ENCODE data around the gene DDX31. TPM values are rescaled to one million over a fixed set of nuclear protein-coding genes. Genes with fewer than 3 reads are reported as not detected.
A peak's percentile ranks its signal among the peaks of the same experiment; 100 is the strongest.

The DDX31 gene
- total RNA-seq, 1 experiment from 2014 or later, result 26.2 TPM

GRCh38 chr9:132586830-132587591, 82.8 kb downstream of the DDX31 start:
- TF ChIP-seq ATF1 (CRISPR knock-in tag; IDR thresholded peaks at IDR 0.05) (0 out of 2 replicates have a peak, but pooled peaks have one; percentile 57), IRF2 (CRISPR knock-in tag; IDR thresholded peaks at IDR 0.05; ENCODE audit: borderline replicate concordance, low read depth) (no peak), E2F5 (CRISPR knock-in tag; IDR thresholded peaks at IDR 0.05) (peak; percentile 43; the same call in 1 of the 2 replicates)
- ATAC-seq, result no peak
- POLR2A ChIA-PET, result no interaction called here
- no peaks in the 10 kb centered on the region for H3K36me3 Mint-ChIP-seq
- peak overlapping the region; percentile 58 for H3K4me3 Mint-ChIP-seq
- no peaks in the 10 kb centered on the region for H3K9me3 Mint-ChIP-seq
- CTCF ChIA-PET, result interaction anchor here (0.8 to 1.1 kb wide), 3 partner anchors 40 to 328 kb away, joined by 3 to 5 read pairs (median 3); no protein-coding TSS in a partner anchor
- H3K27me3 Mint-ChIP-seq (ENCODE audit: low read depth), result peaks cover 98% of the 10 kb centered on the region
- no peak for DNase-seq (ENCODE audit: low spot score)
- H3K27ac Mint-ChIP-seq, result no peak overlapping the region
- peaks cover 59% of the 10 kb centered on the region for H3K4me1 Mint-ChIP-seq

GRCh38 chr9:132585954-132586829, 83.6 kb downstream of the DDX31 start:
- Mint-ChIP-seq H3K4me1 (peaks cover 57% of the 10 kb centered on the region), H3K4me3 (peak overlapping the region; percentile 58), H3K27me3 (ENCODE audit: low read depth) (peaks cover 98% of the 10 kb centered on the region), H3K27ac (no peak overlapping the region), H3K9me3 (no peaks in the 10 kb centered on the region), H3K36me3 (no peaks in the 10 kb centered on the region)
- ChIA-PET CTCF (interaction anchor here (1.1 kb wide), 1 partner anchor 300 kb away, joined by 3 read pairs; no protein-coding TSS in a partner anchor), POLR2A (no interaction called here)
- no peak for ATAC-seq
- DNase-seq (ENCODE audit: low spot score), result no peak
- TF ChIP-seq, protein P1, sequence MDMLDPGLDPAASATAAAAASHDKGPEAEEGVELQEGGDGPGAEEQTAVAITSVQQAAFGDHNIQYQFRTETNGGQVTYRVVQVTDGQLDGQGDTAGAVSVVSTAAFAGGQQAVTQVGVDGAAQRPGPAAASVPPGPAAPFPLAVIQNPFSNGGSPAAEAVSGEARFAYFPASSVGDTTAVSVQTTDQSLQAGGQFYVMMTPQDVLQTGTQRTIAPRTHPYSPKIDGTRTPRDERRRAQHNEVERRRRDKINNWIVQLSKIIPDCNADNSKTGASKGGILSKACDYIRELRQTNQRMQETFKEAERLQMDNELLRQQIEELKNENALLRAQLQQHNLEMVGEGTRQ (CRISPR knock-in tag; IDR thresholded peaks at IDR 0.05), result no peak
- TF ChIP-seq PRRX2 (CRISPR knock-in tag; IDR thresholded peaks at IDR 0.05), result no peak
- TF ChIP-seq ZNF232 (CRISPR knock-in tag; IDR thresholded peaks at IDR 0.05), result no peak
- no peak for TF ChIP-seq FOXJ3 (CRISPR knock-in tag; IDR thresholded peaks at IDR 0.05; ENCODE audit: borderline replicate concordance)
- no peak for TF ChIP-seq CREB1 (CRISPR knock-in tag; IDR thresholded peaks at IDR 0.05)
- no peak for TF ChIP-seq ZBTB21 (CRISPR knock-in tag; IDR thresholded peaks at IDR 0.05; ENCODE audit: borderline replicate concordance)
- TF ChIP-seq GABPB1 (CRISPR knock-in tag; IDR thresholded peaks at IDR 0.05), result no peak
- TF ChIP-seq EMX1 (CRISPR knock-in tag; IDR thresholded peaks at IDR 0.05), result no peak
- TF ChIP-seq MXD4 (CRISPR knock-in tag; IDR thresholded peaks at IDR 0.05; ENCODE audit: borderline replicate concordance), result no peak
- TF ChIP-seq, protein P2, sequence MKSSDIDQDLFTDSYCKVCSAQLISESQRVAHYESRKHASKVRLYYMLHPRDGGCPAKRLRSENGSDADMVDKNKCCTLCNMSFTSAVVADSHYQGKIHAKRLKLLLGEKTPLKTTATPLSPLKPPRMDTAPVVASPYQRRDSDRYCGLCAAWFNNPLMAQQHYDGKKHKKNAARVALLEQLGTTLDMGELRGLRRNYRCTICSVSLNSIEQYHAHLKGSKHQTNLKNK (CRISPR knock-in tag; IDR thresholded peaks at IDR 0.05), result no peak

- ATAC-seq (no peak), DNase-seq (ENCODE audit: low spot score) (no peak)
- H3K27ac Mint-ChIP-seq, result no peak overlapping the region
- H3K36me3 Mint-ChIP-seq, result no peaks in the 10 kb centered on the region
- ChIA-PET CTCF (no interaction called here), POLR2A (no interaction called here)
- H3K4me3 Mint-ChIP-seq, result peak overlapping the region; percentile 25; the same call in 1 of the 2 replicates
- peaks cover 54% of the 10 kb centered on the region for H3K4me1 Mint-ChIP-seq
- H3K9me3 Mint-ChIP-seq, result no peaks in the 10 kb centered on the region
- H3K27me3 Mint-ChIP-seq (ENCODE audit: low read depth), result peaks cover 99% of the 10 kb centered on the region
- TF ChIP-seq EMX1 (CRISPR knock-in tag; IDR thresholded peaks at IDR 0.05), result no peak
- TF ChIP-seq MYBL2 (CRISPR knock-in tag; IDR thresholded peaks at IDR 0.05), result no peak
- TF ChIP-seq, protein P3, sequence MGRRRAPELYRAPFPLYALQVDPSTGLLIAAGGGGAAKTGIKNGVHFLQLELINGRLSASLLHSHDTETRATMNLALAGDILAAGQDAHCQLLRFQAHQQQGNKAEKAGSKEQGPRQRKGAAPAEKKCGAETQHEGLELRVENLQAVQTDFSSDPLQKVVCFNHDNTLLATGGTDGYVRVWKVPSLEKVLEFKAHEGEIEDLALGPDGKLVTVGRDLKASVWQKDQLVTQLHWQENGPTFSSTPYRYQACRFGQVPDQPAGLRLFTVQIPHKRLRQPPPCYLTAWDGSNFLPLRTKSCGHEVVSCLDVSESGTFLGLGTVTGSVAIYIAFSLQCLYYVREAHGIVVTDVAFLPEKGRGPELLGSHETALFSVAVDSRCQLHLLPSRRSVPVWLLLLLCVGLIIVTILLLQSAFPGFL (CRISPR knock-in tag; IDR thresholded peaks at IDR 0.05; ENCODE audit: borderline replicate concordance), result no peak
- no peak for TF ChIP-seq FOXP1 (CRISPR knock-in tag; IDR thresholded peaks at IDR 0.05; ENCODE audit: borderline replicate concordance)
- no peak for TF ChIP-seq AR (CRISPR knock-in tag; IDR thresholded peaks at IDR 0.05)
These were observed 84.9 kb downstream of the DDX31 start for GRCh38 chr9:132584601-132585560.

All from WTC11 (cell line).